IPS-18a (cell line): ENCODE results near the gene MIS12.

Experiments used
- H3K27ac ChIP-seq: one replicate; pipeline ENCODE4 v1.5.1; 2013; ENCODE audit warnings: low read length
- H3K27me3 ChIP-seq: one replicate; pipeline ENCODE4 v1.6.1; 2013; ENCODE audit warnings: mild to moderate bottlenecking, low read length; ENCODE audit not compliant: control insufficient read depth, insufficient read depth
- H3K36me3 ChIP-seq: one replicate; pipeline ENCODE4 v1.6.1; 2013; ENCODE audit warnings: low read depth, low read length; ENCODE audit not compliant: control insufficient read depth
- H3K4me1 ChIP-seq: one replicate; pipeline ENCODE4 v1.6.1; 2013; ENCODE audit warnings: low read depth, low read length; ENCODE audit not compliant: control insufficient read depth
- H3K4me3 ChIP-seq: one replicate; pipeline ENCODE4 v1.5.1; 2013; ENCODE audit warnings: low read length
- H3K9ac ChIP-seq: one replicate; pipeline ENCODE4 v1.6.1; 2013; ENCODE audit warnings: mild to moderate bottlenecking, low read length, moderate library complexity
- H3K9me3 ChIP-seq: one replicate; pipeline ENCODE4 v1.6.1; 2013; ENCODE audit warnings: low read depth, low read length; ENCODE audit not compliant: control insufficient read depth

The MIS12 gene

GRCh38 chr17:5501685-5502084 lies 15.3 kb downstream of the MIS12 start:
- no peaks in the 10 kb centered on the region for H3K36me3 ChIP-seq
- peaks cover 29% of the 10 kb centered on the region for H3K27me3 ChIP-seq
- no peak overlapping the region for H3K9ac ChIP-seq
- no peak overlapping the region for H3K27ac ChIP-seq
- H3K9me3 ChIP-seq, result no peaks in the 10 kb centered on the region
- peaks cover 11% of the 10 kb centered on the region for H3K4me1 ChIP-seq
- H3K4me3 ChIP-seq, result peak overlapping the region; percentile 79

GRCh38 chr17:5502552-5502951 lies 16.2 kb downstream of the MIS12 start:
- peaks cover 11% of the 10 kb centered on the region for H3K4me1 ChIP-seq
- H3K27ac ChIP-seq, result no peak overlapping the region
- no peaks in the 10 kb centered on the region for H3K36me3 ChIP-seq
- no peaks in the 10 kb centered on the region for H3K9me3 ChIP-seq
- H3K27me3 ChIP-seq, result peaks cover 27% of the 10 kb centered on the region
- no peak overlapping the region for H3K4me3 ChIP-seq
- H3K9ac ChIP-seq, result no peak overlapping the region

GRCh38 chr17:5506307-5506706 lies 19.9 kb downstream of the MIS12 start:
- Histone ChIP-seq H3K4me1 (peaks cover 3% of the 10 kb centered on the region), H3K9me3 (no peaks in the 10 kb centered on the region), H3K4me3 (no peak overlapping the region), H3K27ac (no peak overlapping the region), H3K27me3 (peaks cover 7% of the 10 kb centered on the region), H3K9ac (no peak overlapping the region), H3K36me3 (no peaks in the 10 kb centered on the region)

GRCh38 chr17:5508810-5509209 lies 22.4 kb downstream of the MIS12 start:
- H3K4me3 ChIP-seq, result no peak overlapping the region
- H3K27ac ChIP-seq, result no peak overlapping the region
- H3K4me1 ChIP-seq, result peaks cover 2% of the 10 kb centered on the region
- H3K9me3 ChIP-seq, result no peaks in the 10 kb centered on the region
- no peaks in the 10 kb centered on the region for H3K27me3 ChIP-seq
- no peak overlapping the region for H3K9ac ChIP-seq
- no peaks in the 10 kb centered on the region for H3K36me3 ChIP-seq

- H3K4me3 ChIP-seq, result no peak overlapping the region
- no peaks in the 10 kb centered on the region for H3K36me3 ChIP-seq
- no peak overlapping the region for H3K27ac ChIP-seq
- H3K9me3 ChIP-seq, result no peaks in the 10 kb centered on the region
- H3K27me3 ChIP-seq, result no peaks in the 10 kb centered on the region
- H3K4me1 ChIP-seq, result peaks cover 4% of the 10 kb centered on the region
- H3K9ac ChIP-seq, result no peak overlapping the region
These were observed 23.1 kb downstream of the MIS12 start for GRCh38 chr17:5509482-5509881.

GRCh38 chr17:5510771-5511170 lies 24.4 kb downstream of the MIS12 start:
- Histone ChIP-seq H3K27ac (no peak overlapping the region), H3K36me3 (no peaks in the 10 kb centered on the region), H3K4me1 (peaks cover 4% of the 10 kb centered on the region), H3K4me3 (no peak overlapping the region), H3K27me3 (no peaks in the 10 kb centered on the region), H3K9ac (no peak overlapping the region), H3K9me3 (no peaks in the 10 kb centered on the region)

- Histone ChIP-seq H3K4me1 (peaks cover 4% of the 10 kb centered on the region), H3K4me3 (no peak overlapping the region), H3K27ac (no peak overlapping the region), H3K36me3 (no peaks in the 10 kb centered on the region), H3K27me3 (no peaks in the 10 kb centered on the region), H3K9ac (no peak overlapping the region), H3K9me3 (no peaks in the 10 kb centered on the region)
These were observed 25.2 kb downstream of the MIS12 start for GRCh38 chr17:5511401-5512225.

GRCh38 chr17:5513628-5514027 lies 27.3 kb downstream of the MIS12 start:
- H3K27me3 ChIP-seq, result no peaks in the 10 kb centered on the region
- peaks cover 4% of the 10 kb centered on the region for H3K4me1 ChIP-seq
- no peak overlapping the region for H3K27ac ChIP-seq

GRCh38 chr17:5514976-5515375 lies 28.6 kb downstream of the MIS12 start:
- no peaks in the 10 kb centered on the region for H3K36me3 ChIP-seq
- H3K4me3 ChIP-seq, result no peak overlapping the region
- no peak overlapping the region for H3K9ac ChIP-seq
- no peaks in the 10 kb centered on the region for H3K9me3 ChIP-seq
- peaks cover 4% of the 10 kb centered on the region for H3K4me1 ChIP-seq
- no peaks in the 10 kb centered on the region for H3K27me3 ChIP-seq
- no peak overlapping the region for H3K27ac ChIP-seq

More at GRCh38 chr17:5513628-5514027, 27.3 kb downstream of the MIS12 start:
- Histone ChIP-seq H3K9ac (no peak overlapping the region), H3K9me3 (no peaks in the 10 kb centered on the region), H3K4me3 (no peak overlapping the region), H3K36me3 (no peaks in the 10 kb centered on the region)

GRCh38 chr17:5516060-5516792 lies 29.9 kb downstream of the MIS12 start:
- Histone ChIP-seq H3K4me1 (peaks cover 4% of the 10 kb centered on the region), H3K36me3 (no peaks in the 10 kb centered on the region), H3K4me3 (no peak overlapping the region), H3K9ac (no peak overlapping the region), H3K27ac (no peak overlapping the region), H3K9me3 (no peaks in the 10 kb centered on the region), H3K27me3 (no peaks in the 10 kb centered on the region)

GRCh38 chr17:5522476-5522875 lies 36.1 kb downstream of the MIS12 start:
- H3K9me3 ChIP-seq, result no peaks in the 10 kb centered on the region
- no peaks in the 10 kb centered on the region for H3K36me3 ChIP-seq
- H3K27me3 ChIP-seq, result no peaks in the 10 kb centered on the region
- no peak overlapping the region for H3K4me3 ChIP-seq
- H3K27ac ChIP-seq, result no peak overlapping the region
- H3K9ac ChIP-seq, result no peak overlapping the region
- no peaks in the 10 kb centered on the region for H3K4me1 ChIP-seq
